T-helper 2 cell treated with Interferon-gamma antibody and Interleukin-4, amounts not matched to agents 100 ng/mL and 5 ng/mL, for 36 hours (primary cell): ENCODE data around the gene FBXL13. TPM values are rescaled to one million over a fixed set of nuclear protein-coding genes. Genes with fewer than 3 reads are reported as not detected.
"Not testable (repeated sequence)": the region's sequence is repeated elsewhere in the genome, so short reads cannot be mapped to it uniquely, and the experiment has no call there.

Experiments used
- intact Hi-C: fragments of 100-400 bp; cut with micrococcal nuclease; formaldehyde crosslinking; loops from one replicate; pipeline ENCODE4 v1.15.1; 2023
- total RNA-seq: library from RNA; stranded (reverse); gene quantifications from 2 replicates; pipeline ENCODE4 v1.2.3, GENCODE V29; 2022

Gene FBXL13
- total RNA-seq, 1 donor from 2014 or later: not detected

DNA sequence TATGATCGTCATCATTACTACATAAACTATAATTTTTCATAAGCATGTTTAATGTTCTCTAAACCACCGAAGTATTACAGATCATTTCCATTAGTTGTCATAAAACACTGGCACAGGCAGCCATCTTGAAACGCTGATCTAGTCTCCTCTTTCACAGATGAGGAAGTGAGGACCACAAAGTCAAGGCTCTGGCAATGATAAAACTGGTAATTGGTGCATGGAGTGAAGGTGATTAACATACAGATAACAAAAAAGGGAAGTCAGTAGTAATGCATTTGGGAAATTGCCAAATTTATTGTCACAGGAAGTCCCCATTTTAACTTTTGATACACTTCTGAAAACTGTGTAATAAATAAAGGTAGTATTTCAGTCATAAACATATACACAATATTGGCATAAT is 49.3 kb downstream of the FBXL13 start:
- intact Hi-C loops: no loop called here

DNA sequence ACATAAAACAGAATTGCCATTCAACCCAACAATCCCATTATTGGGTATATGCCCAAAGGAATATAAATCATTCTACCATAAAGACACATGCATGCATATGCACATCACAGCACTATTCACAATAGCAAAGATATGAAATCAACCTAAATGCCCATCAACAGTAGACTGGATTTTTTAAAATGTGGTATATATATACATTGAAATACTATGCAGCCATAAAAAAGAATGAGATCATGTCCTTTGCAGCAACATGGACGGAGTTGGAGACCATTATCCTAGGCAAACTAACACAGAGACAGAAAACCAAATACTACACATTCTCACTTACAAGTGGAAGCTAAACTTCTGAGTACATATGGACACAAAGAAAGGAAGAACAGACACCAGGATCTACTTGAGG is 51.0 kb downstream of the FBXL13 start:
- intact Hi-C loops: not testable (repeated sequence)

DNA sequence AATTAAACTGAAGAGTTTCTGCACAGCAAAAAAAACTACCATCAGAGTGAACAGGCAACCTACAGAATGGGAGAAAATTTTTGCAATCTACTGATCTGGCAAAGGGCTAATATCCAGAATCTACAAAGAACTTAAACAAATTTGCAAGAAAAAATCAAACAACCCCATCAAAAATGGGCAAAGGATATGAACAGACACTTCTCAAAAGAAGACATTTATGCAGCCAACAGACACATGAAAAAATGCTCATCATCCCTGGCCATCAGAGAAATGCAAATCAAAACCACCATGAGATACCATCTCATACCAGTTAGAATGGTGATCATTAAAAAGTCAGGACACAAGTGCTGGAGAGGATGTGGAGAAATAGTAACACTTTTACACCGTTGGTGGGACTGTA is 53.1 kb downstream of the FBXL13 start:
- intact Hi-C loops: not testable (repeated sequence)

DNA sequence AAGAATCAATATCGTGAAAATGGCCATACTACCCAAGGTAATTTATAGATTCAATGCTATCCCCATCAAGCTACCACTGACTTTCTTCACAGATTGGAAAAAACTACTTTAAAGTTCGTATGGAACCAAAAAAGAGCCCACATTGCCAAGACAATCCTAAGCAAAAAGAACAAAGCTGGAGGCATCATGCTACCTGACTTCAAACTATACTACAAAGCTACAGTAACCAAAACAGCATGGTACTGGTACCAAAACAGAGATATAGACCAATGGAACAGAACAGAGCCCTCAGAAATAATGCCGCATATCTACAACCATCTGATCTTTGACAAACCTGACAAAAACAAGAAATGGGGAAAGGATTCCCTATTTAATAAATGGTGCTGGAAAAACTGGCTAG is 53.7 kb downstream of the FBXL13 start:
- intact Hi-C loops: not testable (repeated sequence)

DNA sequence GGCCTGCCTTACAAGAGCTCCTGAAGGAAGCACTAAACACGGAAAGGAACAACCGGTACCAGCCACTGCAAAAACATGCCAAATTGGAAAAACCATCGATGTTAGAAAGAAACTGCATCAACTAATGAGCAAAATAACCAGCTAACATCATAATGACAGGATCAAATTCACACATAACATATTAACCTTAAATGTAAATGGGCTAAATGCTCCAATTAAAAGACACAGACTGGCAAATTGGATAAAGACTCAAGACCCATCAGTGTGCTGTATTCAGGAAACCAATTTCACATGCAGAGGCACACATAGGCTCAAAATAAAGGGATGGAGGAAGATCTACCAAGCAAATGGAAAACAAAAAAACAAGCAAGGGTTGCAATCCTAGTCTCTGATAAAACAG is 56.3 kb downstream of the FBXL13 start:
- intact Hi-C loops: not testable (repeated sequence)

DNA sequence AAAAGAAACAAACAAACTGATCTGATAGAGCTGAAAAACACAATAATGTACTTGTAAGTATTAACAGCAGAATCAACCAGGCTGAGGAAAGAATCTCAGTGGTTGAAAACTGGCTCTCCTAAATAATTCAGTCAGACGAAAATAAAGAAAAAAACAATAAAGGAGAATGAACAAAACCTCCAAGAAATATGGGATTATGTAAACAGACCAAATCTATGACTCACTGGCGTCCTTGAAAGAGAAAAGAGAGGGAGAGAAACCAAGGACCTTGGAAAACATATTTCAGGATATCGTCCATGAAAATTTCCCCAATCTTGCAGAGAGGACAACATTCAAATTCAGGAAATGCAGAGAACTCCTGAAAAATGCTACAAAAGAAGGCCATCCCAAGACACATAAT is 62.9 kb downstream of the FBXL13 start:
- intact Hi-C loops: no loop called here

DNA sequence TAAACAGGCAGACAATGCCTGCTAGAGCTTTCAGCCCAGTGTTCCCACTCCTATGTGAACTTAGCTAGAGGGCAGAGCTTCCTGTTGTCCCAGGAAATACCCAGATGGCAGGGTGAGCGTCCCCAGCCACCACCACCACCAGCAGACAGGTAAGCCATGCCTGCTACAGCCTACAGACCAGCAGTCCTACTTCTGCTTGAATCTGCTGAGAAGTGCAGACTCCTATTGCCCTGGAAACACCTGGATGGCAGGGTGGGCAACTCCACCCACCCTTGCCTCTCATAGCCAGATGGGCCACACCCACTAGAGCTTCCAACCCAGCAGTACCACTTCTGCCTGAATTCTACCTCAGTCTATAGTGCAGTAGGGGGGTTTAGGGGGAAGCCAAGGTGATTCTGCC is 64.4 kb downstream of the FBXL13 start:
- intact Hi-C loops: no loop called here

DNA sequence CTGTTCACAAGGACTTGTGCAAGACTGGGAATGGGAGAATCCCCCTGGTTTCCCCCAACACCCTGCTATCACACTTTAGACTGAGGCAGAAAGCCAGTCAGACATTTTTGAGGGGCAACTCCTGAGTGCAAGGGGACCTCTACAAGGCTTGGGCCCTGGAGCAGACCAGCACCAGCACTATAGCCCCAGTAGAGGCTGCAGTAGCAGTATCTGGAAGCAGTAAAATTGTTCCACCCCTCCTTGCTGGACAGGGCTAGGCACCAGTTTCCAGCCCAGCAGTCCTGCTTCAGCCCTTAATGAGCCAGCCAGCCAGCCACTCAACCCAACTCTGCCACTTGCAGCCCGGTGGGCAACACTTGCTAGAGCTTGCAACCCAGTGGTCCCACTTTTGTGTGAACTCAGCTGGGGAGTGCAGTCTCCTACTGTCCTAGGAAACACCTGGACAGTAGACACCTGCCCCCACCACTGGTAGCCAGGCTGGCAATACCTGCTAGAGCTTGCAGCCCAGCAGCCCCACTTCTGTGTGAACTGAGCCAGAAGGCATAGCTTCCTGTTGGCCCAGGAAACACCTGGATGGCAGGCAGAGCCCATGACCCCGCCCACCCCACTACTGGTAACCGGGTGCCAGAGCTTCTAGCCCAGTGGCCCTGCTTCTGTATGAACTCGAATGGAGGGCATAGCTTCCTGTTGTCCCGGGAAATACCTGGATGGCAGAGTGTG is 65.0 kb downstream of the FBXL13 start:
- intact Hi-C loops: no loop called here

DNA sequence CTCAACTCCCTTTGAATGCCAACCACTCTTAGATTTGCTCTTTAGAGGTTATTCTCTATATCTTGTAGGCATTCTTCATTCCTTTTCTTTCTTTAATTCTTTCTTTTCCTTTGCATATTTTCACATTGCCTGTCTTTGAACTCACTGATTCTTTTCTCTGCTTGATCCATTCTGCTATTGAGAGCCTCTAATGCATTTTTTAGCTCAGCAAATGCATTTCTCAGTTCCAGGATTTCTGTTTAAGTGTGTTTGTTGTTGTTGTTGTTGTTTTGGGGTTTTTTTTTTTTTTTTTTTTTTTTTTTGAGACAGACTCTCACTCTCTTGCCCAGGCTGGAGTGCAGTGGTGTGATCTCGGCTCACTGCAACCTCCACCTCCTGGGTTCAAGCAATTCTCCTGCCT is 71.6 kb downstream of the FBXL13 start:
- intact Hi-C loops: no loop called here

DNA sequence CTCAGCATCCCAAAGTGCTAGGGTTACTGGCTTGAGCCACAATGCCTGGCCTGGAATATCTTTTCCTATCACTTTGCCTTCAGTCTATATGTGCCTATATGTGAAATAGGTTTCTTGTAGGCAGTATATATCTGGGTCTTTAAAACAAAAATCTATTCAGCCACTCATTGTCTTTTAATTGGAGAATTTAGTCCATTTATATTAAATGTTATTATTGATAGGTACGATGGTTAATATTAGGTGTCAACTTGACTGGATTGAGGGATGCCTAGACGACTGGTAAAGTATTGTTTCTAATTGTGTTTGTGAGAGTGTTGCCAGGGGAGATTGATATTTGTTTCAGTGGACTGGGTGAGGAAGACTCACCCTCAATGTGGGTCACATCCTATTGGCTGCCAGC is 73.4 kb downstream of the FBXL13 start:
- intact Hi-C loops: no loop called here

DNA sequence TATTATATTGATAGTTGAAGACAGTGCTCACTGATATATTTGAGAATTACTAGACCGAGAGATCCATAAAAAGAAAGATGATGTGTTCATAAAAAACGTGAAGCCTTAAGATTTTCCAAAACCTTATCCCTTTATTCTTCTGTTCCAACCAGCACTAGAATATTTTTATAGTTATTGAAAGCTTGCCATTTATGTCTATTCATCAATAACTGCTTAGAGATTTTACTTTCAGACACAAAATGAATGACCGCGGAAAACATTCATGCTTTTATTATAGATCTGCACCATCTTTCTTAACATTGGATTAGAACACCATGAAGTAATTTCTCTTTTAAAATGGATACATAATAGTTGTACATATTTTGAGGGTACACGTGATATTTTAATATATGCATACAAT is 77.6 kb downstream of the FBXL13 start:
- intact Hi-C loops: no loop called here

DNA sequence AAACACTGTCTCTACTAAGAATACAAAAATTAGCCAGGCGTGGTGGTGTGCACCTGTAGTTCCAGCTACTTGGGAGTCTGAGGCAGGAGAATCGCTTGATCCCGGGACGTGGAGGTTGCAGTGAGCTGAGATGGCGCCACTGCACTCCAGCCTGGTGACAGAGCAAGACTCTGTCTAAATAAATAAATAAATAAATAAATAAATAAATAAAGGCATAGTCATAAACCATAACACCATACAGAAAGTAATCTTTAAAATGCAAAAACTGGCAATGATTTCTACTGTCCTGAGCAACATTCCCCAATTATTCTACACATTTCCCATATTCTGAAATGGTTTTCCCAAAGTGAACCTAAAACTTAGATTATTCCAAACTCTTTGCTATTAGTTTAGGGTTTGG is 79.0 kb downstream of the FBXL13 start:
- intact Hi-C loops: not testable (repeated sequence)

DNA sequence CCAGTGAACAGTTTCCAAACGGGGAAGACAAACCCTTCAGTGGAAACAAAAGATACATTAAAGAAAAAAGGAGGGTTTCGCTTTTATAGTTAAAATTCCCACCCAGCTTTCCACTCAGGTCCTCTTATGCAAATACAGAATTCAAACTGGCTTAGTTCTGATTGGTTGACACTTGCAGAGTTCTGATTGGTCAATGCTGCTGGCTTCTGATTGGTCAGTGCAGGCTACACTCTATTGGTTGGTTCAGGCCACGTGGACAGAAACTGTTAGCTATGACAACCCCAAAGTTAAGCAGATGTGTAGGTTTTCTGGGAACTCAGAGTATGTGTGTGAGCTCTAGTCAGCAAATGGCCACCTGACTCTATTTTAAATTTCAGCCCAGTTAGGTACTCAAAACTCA is 80.0 kb downstream of the FBXL13 start:
- intact Hi-C loops: no loop called here

DNA sequence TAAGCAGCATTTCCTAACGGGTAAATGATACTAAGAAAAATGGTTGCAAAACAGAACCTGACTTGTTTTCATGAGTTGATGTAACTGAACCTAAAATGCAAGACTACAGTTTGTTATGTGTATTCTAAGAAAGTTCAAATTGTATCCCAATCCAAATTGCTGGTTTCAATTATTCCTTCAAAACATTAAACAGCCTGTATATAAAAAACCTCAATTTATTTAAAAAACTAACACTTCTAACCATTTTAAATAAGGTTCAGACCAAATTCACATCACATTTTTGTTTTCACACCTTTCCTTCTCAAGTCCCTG is 80.9 kb downstream of the FBXL13 start:
- intact Hi-C loops: no loop called here

DNA sequence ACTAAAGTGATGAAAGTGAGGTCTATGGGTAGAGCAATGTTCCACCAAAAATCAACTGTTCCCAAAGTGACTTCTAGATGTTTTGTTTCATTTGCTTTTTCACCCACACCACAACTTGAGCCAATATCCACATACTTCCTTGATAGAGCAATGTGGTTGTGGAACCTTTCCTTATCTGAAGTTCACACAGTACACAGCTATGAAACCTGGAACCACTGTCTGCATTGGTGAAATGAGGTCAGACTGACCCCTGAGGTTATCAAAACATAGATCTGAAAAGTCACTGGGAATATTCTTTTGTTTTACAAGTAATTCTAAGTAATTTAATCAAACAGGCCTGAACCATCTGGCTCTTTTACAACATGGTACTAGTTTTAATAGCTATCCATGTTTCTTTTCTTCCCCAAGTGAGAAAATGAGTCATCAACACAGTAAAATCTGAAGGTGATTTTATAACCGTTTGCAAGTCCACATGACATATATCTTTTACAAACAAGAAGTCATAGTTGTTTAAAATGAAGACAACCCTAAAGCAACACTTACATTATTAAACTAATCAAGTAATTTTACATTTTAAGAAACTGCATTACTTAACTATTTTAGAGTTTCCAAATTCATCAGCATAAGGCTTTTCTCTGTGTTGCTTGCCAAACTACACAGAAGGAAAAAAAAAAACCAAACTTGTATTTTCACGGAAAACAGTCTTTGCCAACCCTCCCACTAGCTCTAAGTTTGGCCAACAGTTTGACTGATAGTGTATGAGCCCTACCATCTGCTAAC is 81.5 kb downstream of the FBXL13 start:
- intact Hi-C loops: no loop called here

DNA sequence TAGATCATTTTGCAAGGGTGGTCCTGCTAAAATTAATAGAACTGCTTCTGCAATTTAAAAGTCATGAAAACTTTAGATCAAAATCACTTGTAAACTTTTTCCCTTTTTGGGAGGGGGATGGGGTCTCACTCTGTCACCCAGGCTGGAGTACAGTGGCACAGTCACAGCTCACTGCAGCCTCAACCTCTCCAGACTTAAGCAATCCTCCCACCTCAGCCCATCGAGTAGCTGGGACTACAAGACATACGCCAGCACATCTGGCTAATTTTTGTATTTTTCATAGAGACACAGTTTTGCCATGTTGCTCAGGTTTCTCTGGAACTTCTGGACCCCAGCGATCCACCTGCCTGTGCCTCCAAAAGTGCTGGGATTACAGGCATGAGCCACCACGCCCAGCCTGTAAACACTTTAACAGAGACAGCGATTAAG is 82.1 kb downstream of the FBXL13 start:
- intact Hi-C loops: no loop called here

DNA sequence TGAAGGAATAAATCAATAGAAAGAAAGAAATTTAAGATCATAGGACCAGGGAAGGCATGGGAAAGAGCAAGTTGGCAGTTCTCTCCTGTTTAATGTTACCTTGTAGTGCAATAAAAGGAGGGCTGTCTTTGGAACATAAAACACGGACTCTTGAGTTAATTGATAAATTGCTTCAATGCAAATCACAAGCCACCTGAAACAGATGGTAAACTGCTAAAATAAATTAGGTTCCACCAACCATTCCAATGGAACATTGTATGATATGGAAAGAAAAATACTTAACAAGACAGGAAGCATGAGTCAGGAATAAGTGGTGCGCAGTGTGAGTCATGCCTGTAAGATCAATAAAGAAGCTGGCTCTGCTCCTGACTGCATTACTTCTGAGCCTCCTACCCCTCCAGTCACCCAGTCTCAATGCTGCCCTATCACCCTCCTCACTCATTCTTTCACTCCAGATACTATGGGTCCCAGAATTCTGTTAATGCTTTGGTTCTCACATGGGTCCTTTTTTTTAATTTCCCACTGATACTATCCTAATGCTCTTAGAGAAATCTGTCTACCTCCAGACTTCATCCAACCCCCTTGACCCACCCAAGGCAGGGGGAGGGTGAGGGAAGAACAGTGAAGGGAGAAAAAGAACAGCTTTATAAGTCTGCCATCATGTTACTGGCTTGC is 82.9 kb downstream of the FBXL13 start:
- intact Hi-C loops: no loop called here

DNA sequence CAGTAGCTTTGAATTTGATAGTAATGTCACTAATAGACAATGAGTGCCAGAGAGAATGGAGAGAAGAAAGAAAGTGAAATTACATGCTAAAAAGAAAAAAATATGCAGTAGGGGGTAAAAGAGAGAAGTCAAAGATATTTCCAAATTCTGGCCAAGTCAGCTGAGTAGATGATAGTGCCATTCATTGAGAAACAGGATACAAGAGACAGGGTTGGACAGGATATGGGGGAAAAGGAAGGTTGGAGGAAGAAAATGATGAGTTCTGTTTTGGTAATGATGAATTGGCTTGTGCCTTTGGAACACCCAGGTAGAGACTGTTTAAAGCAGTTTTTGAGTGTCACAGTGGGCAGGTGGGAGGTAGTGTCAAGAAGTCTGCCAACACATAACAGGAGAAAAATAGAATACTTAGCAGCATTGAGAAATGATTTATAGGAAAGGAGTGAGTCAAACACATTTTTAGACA is 83.5 kb downstream of the FBXL13 start:
- intact Hi-C loops: no loop called here

DNA sequence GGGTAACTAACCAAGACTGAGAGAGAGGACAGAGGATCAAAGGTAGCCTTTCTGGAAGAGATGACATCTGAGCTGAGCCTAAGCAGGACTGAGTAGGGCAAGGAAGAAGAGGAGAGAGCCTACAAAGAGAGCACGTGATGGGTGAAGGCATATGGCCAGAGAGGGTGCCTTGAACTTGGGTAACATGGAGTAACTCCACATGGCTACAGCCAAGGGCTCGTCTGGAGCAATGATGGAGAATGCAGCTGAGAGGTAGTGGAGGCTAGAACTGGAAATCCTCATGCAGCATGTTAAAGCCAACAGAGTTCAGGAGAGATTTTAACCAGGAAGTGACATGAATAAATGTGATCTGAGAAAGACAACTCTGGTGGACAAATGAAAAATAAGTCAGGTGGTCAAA is 84.0 kb downstream of the FBXL13 start:
- intact Hi-C loops: no loop called here

DNA sequence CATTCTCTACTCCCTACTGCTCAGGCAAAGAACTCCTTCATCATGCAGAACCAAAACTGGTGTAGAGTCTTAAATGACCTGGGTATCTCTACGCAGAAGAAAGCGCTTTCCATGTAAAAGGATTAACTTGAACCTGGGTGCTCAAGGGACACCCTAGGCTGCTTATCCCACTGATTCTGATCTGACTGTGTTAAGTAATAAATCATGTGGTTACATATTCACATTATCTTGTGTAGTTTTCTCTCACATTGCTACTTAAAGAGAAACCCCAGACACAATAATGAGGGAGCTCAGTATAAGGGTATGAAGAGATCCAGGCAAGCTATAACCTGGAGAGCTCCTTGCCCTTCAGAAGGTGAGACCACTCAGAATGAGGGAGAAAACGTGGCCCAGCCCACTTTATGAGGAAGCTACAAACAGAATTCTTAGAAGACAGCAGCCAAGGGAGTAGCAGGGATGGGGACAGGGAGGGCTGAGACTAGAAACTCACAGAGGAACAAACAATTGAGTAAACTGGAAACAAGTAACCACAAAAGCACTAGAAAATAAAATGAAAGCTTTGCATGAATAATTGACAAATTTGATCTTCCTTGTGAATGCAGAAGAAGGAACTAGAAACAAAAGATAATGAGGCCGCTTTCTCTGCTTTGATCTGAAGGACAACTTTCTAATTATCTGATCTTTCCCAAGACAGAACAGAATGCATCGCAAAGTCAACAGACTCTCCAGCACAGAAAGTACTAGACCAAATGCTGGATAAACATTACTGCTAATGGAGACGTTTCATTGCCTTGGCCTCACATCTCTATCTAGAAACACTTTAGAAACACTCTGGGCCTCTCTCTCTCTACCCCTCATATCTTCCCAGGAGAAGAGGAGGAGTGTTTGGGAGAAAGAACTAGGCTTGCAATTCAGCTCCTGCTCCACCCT is 85.7 kb downstream of the FBXL13 start:
- intact Hi-C loops: no loop called here

DNA sequence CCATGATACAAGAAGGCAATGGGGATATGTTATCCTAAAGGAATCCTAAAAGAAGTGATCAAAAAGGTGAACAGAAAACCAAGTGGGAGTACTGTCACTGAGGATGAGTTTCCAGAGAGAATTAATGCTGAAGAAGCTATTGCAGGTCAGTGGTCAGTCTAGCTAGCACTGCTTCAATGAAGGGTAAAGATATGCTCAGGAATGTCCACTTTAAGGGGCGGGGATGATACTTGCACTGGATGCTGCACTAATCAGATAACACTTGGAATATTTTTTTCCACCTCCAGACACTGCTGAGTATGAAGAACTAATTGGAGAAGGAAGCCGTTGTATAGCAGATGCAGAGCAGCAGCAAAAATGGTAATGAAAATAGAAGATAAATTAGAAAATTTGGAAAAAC is 86.5 kb downstream of the FBXL13 start:
- intact Hi-C loops: no loop called here
